ENCODE results near the gene RAB26.

Gene RAB26

GRCh38 chr16:2184962-2185361, 36.5 kb downstream of the RAB26 start:
- no peak overlapping the region for H2AFZ ChIP-seq (ENCODE audit: low read length)
- H3K27me3 ChIP-seq (replicated peaks; ENCODE audit: insufficient read depth, low read length) = peaks cover 46% of the 10 kb centered on the region
- H3K9me3 ChIP-seq (replicated peaks; ENCODE audit: insufficient read depth, low read length) = no peaks in the 10 kb centered on the region
- H3K4me1 ChIP-seq (ENCODE audit: low read length) = no peaks in the 10 kb centered on the region
- no peaks in the 10 kb centered on the region for H3K9me2 ChIP-seq (replicated peaks; ENCODE audit: insufficient read depth, low read length)
- H3K79me2 ChIP-seq (ENCODE audit: low read length) = no peaks in the 10 kb centered on the region
- H4K20me1 ChIP-seq (ENCODE audit: insufficient read depth, low read length) = no peaks in the 10 kb centered on the region
- no peak overlapping the region for H3K9ac ChIP-seq (ENCODE audit: low read length)
- no peaks in the 10 kb centered on the region for H3K36me3 ChIP-seq (replicated peaks; ENCODE audit: insufficient read depth, low read length)
- no peaks in the 10 kb centered on the region for H3F3A ChIP-seq (ENCODE audit: insufficient read depth, low read length)
- no peak for TF ChIP-seq EZH2 (optimal IDR thresholded peaks at IDR 0.05; ENCODE audit: low read depth, low read length)
- DNase-seq = no peak
- no peak overlapping the region for H3K27ac ChIP-seq (ENCODE audit: low read length)
- H3K4me3 ChIP-seq (ENCODE audit: low read length) = no peak overlapping the region
- H3K4me2 ChIP-seq (ENCODE audit: low read depth, low read length) = no peak overlapping the region

GRCh38 chr16:2186064-2186463, 37.6 kb downstream of the RAB26 start:
- H3F3A ChIP-seq (ENCODE audit: insufficient read depth, low read length) = no peaks in the 10 kb centered on the region
- no peak for DNase-seq
- no peaks in the 10 kb centered on the region for H3K4me1 ChIP-seq (ENCODE audit: low read length)
- H3K79me2 ChIP-seq (ENCODE audit: low read length) = no peaks in the 10 kb centered on the region
- no peak overlapping the region for H3K9ac ChIP-seq (ENCODE audit: low read length)
- H3K27ac ChIP-seq (ENCODE audit: low read length) = no peak overlapping the region
- peaks cover 56% of the 10 kb centered on the region for H3K27me3 ChIP-seq (replicated peaks; ENCODE audit: insufficient read depth, low read length)
- no peaks in the 10 kb centered on the region for H3K9me2 ChIP-seq (replicated peaks; ENCODE audit: insufficient read depth, low read length)
- no peak overlapping the region for H3K4me3 ChIP-seq (ENCODE audit: low read length)
- no peaks in the 10 kb centered on the region for H4K20me1 ChIP-seq (ENCODE audit: insufficient read depth, low read length)
- TF ChIP-seq EZH2 (optimal IDR thresholded peaks at IDR 0.05; ENCODE audit: low read depth, low read length) (no peak), EZH2phosphoT487 (IDR thresholded peaks at IDR 0.05; ENCODE audit: low read length) (no peak)
- TF ChIP-seq, protein P1, sequence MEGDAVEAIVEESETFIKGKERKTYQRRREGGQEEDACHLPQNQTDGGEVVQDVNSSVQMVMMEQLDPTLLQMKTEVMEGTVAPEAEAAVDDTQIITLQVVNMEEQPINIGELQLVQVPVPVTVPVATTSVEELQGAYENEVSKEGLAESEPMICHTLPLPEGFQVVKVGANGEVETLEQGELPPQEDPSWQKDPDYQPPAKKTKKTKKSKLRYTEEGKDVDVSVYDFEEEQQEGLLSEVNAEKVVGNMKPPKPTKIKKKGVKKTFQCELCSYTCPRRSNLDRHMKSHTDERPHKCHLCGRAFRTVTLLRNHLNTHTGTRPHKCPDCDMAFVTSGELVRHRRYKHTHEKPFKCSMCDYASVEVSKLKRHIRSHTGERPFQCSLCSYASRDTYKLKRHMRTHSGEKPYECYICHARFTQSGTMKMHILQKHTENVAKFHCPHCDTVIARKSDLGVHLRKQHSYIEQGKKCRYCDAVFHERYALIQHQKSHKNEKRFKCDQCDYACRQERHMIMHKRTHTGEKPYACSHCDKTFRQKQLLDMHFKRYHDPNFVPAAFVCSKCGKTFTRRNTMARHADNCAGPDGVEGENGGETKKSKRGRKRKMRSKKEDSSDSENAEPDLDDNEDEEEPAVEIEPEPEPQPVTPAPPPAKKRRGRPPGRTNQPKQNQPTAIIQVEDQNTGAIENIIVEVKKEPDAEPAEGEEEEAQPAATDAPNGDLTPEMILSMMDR (IDR thresholded peaks at IDR 0.05; ENCODE audit: low read length) = no peak
- H3K9me3 ChIP-seq (replicated peaks; ENCODE audit: insufficient read depth, low read length) = no peaks in the 10 kb centered on the region
- H3K36me3 ChIP-seq (replicated peaks; ENCODE audit: insufficient read depth, low read length) = no peaks in the 10 kb centered on the region
- no peak overlapping the region for H2AFZ ChIP-seq (ENCODE audit: low read length)
- H3K4me2 ChIP-seq (ENCODE audit: low read depth, low read length) = no peak overlapping the region

DNA sequence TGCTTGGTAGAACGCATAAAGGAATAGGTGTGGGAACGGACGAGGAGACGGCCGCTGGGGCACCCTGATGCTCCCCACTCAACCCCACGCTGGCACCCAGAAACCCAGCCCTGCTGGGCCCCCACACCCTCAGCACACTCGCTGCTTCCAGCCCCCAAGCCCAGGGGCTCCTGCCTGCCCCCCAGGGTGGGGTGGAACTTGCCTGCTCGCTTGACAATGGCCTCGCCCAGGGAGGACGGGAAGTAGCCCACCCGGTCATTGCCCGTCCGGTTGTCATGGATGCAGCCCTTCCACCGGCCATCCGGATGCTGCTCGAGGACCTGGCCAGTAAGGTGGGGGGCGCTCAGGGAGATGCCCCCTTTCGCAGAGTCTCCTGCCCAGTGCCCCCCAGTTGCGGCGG, 38.1 kb downstream of the RAB26 start:
- Histone ChIP-seq H3K27me3 (replicated peaks; ENCODE audit: insufficient read depth, low read length) (peaks cover 61% of the 10 kb centered on the region), H3K36me3 (replicated peaks; ENCODE audit: insufficient read depth, low read length) (no peaks in the 10 kb centered on the region), H3K4me2 (ENCODE audit: low read depth, low read length) (no peak overlapping the region), H3K9ac (ENCODE audit: low read length) (no peak overlapping the region), H3F3A (ENCODE audit: insufficient read depth, low read length) (no peaks in the 10 kb centered on the region), H3K9me3 (replicated peaks; ENCODE audit: insufficient read depth, low read length) (no peaks in the 10 kb centered on the region), H3K9me2 (replicated peaks; ENCODE audit: insufficient read depth, low read length) (no peaks in the 10 kb centered on the region), H3K27ac (ENCODE audit: low read length) (no peak overlapping the region), H4K20me1 (ENCODE audit: insufficient read depth, low read length) (no peaks in the 10 kb centered on the region), H3K4me1 (ENCODE audit: low read length) (no peaks in the 10 kb centered on the region), H3K4me3 (ENCODE audit: low read length) (no peak overlapping the region), H2AFZ (ENCODE audit: low read length) (no peak overlapping the region), H3K79me2 (ENCODE audit: low read length) (no peaks in the 10 kb centered on the region)
- no peak for DNase-seq
- TF ChIP-seq, protein P1 (IDR thresholded peaks at IDR 0.05; ENCODE audit: low read length) = no peak

DNA sequence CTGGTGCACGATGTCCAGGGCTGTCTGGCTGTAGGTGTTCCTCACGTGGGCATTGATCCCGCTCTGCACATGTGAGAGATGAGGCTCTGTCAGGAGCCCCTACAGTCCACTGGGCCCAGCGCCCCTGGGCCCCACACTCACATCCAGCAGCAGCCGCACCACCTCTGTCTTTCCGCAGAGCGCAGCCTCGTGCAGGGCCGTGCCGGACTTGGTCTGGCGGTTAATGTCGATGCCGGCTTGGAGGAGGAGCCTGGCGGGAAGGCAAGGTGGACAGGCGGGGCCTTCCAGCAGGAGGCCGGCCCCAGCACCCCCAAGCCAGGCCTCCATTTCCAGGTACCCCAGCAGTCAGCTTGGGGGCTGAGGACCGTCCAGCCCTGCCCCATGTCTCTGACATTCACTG, 38.8 kb downstream of the RAB26 start:
- TF ChIP-seq EZH2 (optimal IDR thresholded peaks at IDR 0.05; ENCODE audit: low read depth, low read length) (no peak), EZH2phosphoT487 (IDR thresholded peaks at IDR 0.05; ENCODE audit: low read length) (no peak)
- TF ChIP-seq, protein P1 (IDR thresholded peaks at IDR 0.05; ENCODE audit: low read length) = no peak
- Histone ChIP-seq H3K4me2 (ENCODE audit: low read depth, low read length) (no peak overlapping the region), H3K27me3 (replicated peaks; ENCODE audit: insufficient read depth, low read length) (peaks cover 68% of the 10 kb centered on the region), H3K9me2 (replicated peaks; ENCODE audit: insufficient read depth, low read length) (no peaks in the 10 kb centered on the region), H3K79me2 (ENCODE audit: low read length) (no peaks in the 10 kb centered on the region), H4K20me1 (ENCODE audit: insufficient read depth, low read length) (no peaks in the 10 kb centered on the region), H2AFZ (ENCODE audit: low read length) (no peak overlapping the region), H3K4me1 (ENCODE audit: low read length) (no peaks in the 10 kb centered on the region), H3K4me3 (ENCODE audit: low read length) (no peak overlapping the region), H3F3A (ENCODE audit: insufficient read depth, low read length) (no peaks in the 10 kb centered on the region), H3K36me3 (replicated peaks; ENCODE audit: insufficient read depth, low read length) (no peaks in the 10 kb centered on the region), H3K9ac (ENCODE audit: low read length) (no peak overlapping the region), H3K27ac (ENCODE audit: low read length) (no peak overlapping the region), H3K9me3 (replicated peaks; ENCODE audit: insufficient read depth, low read length) (no peaks in the 10 kb centered on the region)
- no peak for DNase-seq
